AG10803 (cell line): Measurements from ENCODE around the gene MAPK1.

ENCODE experiments used
- DNase-seq: peaks from one replicate; pipeline ENCODE4 v3.0.0; 2010; ENCODE audit warnings: low read depth
- H3K4me3 ChIP-seq: 2 replicates; pipeline ENCODE4 v1.5.1; 2011; ENCODE audit warnings: mild to moderate bottlenecking, low read length, control low read depth
- TF ChIP-seq, protein P1 (sequence below): conservative IDR thresholded peaks from 2 replicates; pipeline ENCODE4 v1.5.1; 2011; ENCODE audit warnings: mild to moderate bottlenecking, low read length, control low read depth, inconsistent platforms

The MAPK1 gene

DNA sequence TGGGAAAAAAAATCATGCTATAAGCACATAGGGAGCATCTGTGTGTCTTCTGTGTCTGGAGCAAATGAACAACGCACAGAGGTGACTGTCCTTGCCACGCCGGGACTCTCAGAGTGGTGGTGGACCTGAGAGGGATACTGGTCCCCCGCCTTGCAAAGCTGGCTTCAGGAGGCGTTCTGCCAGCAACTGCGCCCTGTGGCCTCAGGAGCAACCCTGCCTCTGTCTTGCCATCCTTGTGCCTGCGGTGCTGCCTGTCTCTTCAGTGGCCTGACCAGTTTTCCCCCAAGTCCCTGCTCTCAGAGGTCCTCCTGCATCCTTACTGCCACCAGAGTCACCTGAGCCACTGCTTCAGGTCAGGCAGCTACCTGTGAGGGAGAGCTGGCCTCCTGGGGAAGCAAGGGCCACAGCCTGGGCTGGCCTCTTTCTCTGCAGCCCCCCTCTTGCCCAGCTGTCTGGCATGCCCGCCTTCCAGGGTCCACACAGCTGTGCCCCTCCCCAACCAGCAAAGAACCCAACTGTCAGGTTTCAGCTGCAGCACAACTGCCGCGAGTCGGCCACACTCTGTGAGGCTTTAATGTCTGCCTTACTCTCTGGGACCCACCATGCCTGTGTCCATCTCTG, 101.4 kb downstream of the MAPK1 start:
- no peak overlapping the region for H3K4me3 ChIP-seq
- TF ChIP-seq, protein P1, sequence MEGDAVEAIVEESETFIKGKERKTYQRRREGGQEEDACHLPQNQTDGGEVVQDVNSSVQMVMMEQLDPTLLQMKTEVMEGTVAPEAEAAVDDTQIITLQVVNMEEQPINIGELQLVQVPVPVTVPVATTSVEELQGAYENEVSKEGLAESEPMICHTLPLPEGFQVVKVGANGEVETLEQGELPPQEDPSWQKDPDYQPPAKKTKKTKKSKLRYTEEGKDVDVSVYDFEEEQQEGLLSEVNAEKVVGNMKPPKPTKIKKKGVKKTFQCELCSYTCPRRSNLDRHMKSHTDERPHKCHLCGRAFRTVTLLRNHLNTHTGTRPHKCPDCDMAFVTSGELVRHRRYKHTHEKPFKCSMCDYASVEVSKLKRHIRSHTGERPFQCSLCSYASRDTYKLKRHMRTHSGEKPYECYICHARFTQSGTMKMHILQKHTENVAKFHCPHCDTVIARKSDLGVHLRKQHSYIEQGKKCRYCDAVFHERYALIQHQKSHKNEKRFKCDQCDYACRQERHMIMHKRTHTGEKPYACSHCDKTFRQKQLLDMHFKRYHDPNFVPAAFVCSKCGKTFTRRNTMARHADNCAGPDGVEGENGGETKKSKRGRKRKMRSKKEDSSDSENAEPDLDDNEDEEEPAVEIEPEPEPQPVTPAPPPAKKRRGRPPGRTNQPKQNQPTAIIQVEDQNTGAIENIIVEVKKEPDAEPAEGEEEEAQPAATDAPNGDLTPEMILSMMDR: no peak
- no peak for DNase-seq

GRCh38 chr22:21764038-21764804, 103.2 kb downstream of the MAPK1 start:
- H3K4me3 ChIP-seq: no peak overlapping the region
- TF ChIP-seq, protein P1: no peak
- no peak for DNase-seq

DNA sequence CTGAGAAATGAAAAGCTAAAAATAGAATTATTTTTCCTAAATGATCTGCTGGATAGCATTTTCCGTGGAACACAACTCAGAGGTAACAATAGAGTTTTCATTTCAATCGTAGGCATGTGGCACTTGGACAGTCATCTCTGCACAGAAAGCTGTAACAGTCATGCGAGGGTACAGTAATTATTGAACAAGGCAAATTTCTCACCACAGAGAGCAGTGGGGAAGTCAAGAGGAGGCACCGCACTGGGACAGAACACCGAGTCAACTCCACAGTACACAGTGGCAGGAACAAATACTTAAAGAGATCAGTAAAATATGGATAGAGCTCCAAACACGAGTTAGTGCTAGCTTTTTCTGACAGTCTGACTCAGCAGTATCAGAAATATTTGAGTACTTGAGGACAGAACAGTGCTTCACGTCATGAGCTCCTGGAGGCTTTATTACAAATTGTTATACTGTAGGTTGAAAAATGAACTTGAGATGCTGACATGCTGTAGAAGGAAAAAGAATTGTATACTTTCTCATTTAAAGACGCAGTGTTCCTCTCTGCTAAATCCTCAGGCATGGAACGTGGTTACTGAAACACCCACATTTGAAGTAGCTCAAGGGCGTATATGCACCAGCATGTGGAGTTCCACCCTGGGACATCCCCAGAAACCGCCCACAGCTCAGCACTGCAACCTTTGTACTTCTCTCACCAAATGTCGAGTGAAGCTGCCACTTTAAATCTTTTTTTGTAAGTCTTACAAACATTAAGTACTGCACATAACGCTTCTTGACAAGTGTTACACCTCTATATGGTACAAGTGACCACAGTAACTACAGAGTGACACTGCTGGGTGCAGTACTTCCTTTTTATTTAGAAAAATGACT, 104.5 kb downstream of the MAPK1 start:
- TF ChIP-seq, protein P1: no peak
- no peak overlapping the region for H3K4me3 ChIP-seq
- no peak for DNase-seq

DNA sequence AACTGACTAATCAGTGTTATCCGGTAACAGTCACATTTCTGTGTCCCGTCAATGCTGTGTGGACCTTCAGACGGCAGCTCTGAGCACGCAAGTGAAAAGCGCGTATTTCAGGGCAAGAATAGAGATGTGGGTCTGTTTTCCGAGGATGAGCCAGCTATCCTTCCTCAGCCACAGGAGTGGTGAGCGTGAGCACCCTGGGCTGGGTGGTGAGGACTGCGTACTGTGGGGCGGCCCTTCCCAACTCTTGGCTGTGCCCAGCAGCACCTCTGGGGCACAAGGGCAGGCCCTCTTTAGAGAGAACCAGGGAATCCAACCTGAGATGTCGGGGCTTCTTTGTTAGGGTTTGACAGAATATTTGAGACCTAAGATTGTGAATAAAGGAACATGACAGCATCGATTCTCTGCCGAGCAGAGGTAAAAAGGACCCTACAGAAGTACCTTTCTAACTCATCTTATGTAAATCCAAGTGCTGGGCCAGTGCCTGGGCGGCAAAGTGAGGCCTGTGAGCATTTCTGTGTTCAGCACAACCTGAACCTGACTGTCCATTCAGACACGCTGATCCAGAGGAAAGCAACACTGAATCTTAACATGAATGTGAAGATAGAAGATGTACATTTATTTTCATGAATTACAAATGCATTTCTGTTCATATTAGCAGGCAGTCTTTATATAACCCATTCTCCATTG, 105.3 kb downstream of the MAPK1 start:
- TF ChIP-seq, protein P1: no peak
- no peak for DNase-seq
- no peak overlapping the region for H3K4me3 ChIP-seq

DNA sequence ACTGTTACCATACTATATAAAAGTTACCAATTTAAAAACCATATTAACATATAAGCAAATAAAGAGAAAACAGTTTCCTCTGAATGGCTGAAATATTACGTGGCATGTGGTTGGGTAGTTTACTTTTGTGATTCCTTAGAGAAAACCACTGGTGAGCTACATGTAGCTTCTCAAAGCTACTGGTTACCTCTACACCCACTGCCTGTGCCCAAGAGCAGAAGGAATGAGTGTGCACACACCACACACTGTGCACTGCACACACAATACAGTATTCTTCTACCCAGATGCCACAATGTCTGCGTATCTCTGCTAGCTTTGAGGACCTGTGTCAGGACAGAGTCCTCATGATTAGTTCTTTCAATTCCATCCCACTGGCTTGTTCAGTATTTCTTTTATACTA, 106.4 kb downstream of the MAPK1 start:
- no peak overlapping the region for H3K4me3 ChIP-seq
- DNase-seq: no peak
- TF ChIP-seq, protein P1: no peak

DNA sequence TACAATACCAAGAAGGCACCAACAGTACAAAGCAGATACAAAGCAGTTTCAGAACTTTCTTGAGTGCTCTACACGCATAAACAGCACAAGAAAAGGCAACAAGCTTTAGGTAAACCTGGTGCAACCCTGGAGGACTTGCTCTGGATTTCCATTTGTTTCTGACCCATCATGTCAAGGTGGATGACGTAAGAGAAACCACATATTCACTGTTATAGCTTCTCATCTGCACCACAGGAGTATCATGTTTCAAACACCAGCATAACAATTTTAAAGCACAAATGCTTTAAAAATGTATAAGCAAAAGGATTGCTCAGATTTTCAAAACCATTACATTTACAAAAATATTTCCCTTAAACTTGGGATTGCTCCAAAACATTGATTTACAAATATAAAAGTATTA, 106.8 kb downstream of the MAPK1 start:
- H3K4me3 ChIP-seq: no peak overlapping the region
- DNase-seq: peak; percentile 66
- TF ChIP-seq, protein P1: no peak
